Measurements from ENCODE around the gene PPP1R15B.

The PPP1R15B gene

GRCh38 chr1:204418174-204419063 lies 6.8 kb upstream of the PPP1R15B start:
- DNase-seq: no peak

- peak; percentile 17 for DNase-seq
These were observed 5.7 kb upstream of the PPP1R15B start for GRCh38 chr1:204417074-204417997.

GRCh38 chr1:204416589-204417073 lies 5.0 kb upstream of the PPP1R15B start:
- no peak for DNase-seq

GRCh38 chr1:204415351-204415750 lies 3.7 kb upstream of the PPP1R15B start:
- DNase-seq: no peak

GRCh38 chr1:204414016-204414415 lies 2.4 kb upstream of the PPP1R15B start:
- DNase-seq: no peak

- no peak for DNase-seq
These were observed 1.5 kb upstream of the PPP1R15B start for GRCh38 chr1:204413170-204413535.

- peak; percentile 30 for DNase-seq
These were observed 748 bp downstream of the PPP1R15B start for GRCh38 chr1:204410688-204411450.

- no peak for DNase-seq
These were observed 1.6 kb downstream of the PPP1R15B start for GRCh38 chr1:204409836-204410687.

GRCh38 chr1:204409123-204409522 lies 2.5 kb downstream of the PPP1R15B start:
- no peak for DNase-seq

- no peak for DNase-seq
These were observed 3.0 kb downstream of the PPP1R15B start for GRCh38 chr1:204408602-204409001.

GRCh38 chr1:204408074-204408507 lies 3.5 kb downstream of the PPP1R15B start:
- DNase-seq: no peak

- DNase-seq: no peak
These were observed 4.2 kb downstream of the PPP1R15B start for GRCh38 chr1:204407295-204407971.

- DNase-seq: no peak
These were observed 5.0 kb downstream of the PPP1R15B start for GRCh38 chr1:204406621-204407020.

GRCh38 chr1:204405988-204406387 lies 5.6 kb downstream of the PPP1R15B start:
- no peak for DNase-seq

GRCh38 chr1:204404629-204405028 lies 7.0 kb downstream of the PPP1R15B start:
- DNase-seq: no peak

GRCh38 chr1:204402391-204402790 lies 9.2 kb downstream of the PPP1R15B start:
- no peak for DNase-seq

- DNase-seq: no peak
These were observed 9.9 kb downstream of the PPP1R15B start for GRCh38 chr1:204401730-204402129.

- DNase-seq: no peak
These were observed 10.6 kb downstream of the PPP1R15B start for GRCh38 chr1:204400882-204401510.

GRCh38 chr1:204398197-204399125 lies 13.2 kb downstream of the PPP1R15B start:
- DNase-seq: peak; percentile 15

All from stimulated activated naive CD4-positive, alpha-beta T cell treated with Interleukin-2 at 50 U/mL for 16 hours (primary cell).